OCI-LY3 (cell line): Measurements from ENCODE around the gene IGF2BP3.
"Not testable (repeated sequence)": the region's sequence is repeated elsewhere in the genome, so short reads cannot be mapped to it uniquely, and the experiment has no call there.

ENCODE experiments used
- H2AFZ ChIP-seq: fragments of 200-600, 300-600 bp; shearing (Covaris generic); 2 replicates; pipeline ENCODE4 v1.6.0; 2014; ENCODE audit warnings: antibody characterized with exemption, low read depth, low read length
- H3K27ac ChIP-seq: fragments of 200-600, 300-600 bp; sonication (generic); 2 replicates; pipeline ENCODE4 v1.5.1; 2014; ENCODE audit warnings: mild to moderate bottlenecking, low read length, moderate library complexity, mixed read lengths
- H3K27me3 ChIP-seq: fragments of 200-600, 300-600 bp; sonication (generic); 2 replicates; pipeline ENCODE4 v1.6.1; 2014; ENCODE audit warnings: low read depth, low read length, mixed read lengths
- H3K36me3 ChIP-seq: fragments of 200-600, 300-600 bp; sonication (generic); replicated peaks from 2 replicates; pipeline ENCODE3; 2014; ENCODE audit warnings: low read depth, low read length, mixed read lengths
- H3K4me1 ChIP-seq: fragments of 300-600, 200-600 bp; sonication (generic); 2 replicates; pipeline ENCODE4 v1.6.1; 2014; ENCODE audit warnings: low read length, mixed read lengths
- H3K4me2 ChIP-seq: fragments of 200-600, 300-600 bp; sonication (generic); 2 replicates; pipeline ENCODE4 v1.6.1; 2014; ENCODE audit warnings: low read length, mixed read lengths
- H3K4me3 ChIP-seq: fragments of 300-600, 200-600 bp; sonication (generic); 2 replicates; pipeline ENCODE4 v1.5.1; 2014; ENCODE audit warnings: antibody characterized with exemption, mild to moderate bottlenecking, low read length, moderate library complexity
- H3K79me2 ChIP-seq: fragments of 300-600, 200-600 bp; shearing (Covaris generic); 2 replicates; pipeline ENCODE4 v1.6.1; 2014; ENCODE audit warnings: mild to moderate bottlenecking, low read length, mixed read lengths
- H3K9ac ChIP-seq: fragments of 300-600, 200-600 bp; shearing (Covaris generic); 2 replicates; pipeline ENCODE4 v1.6.0; 2014; ENCODE audit warnings: mild to moderate bottlenecking, low read length, moderate library complexity
- H3K9me3 ChIP-seq: fragments of 200-600, 300-600 bp; shearing (Covaris generic); 2 replicates; pipeline ENCODE4 v1.6.1; 2014; ENCODE audit warnings: low read length, mixed read lengths; ENCODE audit not compliant: insufficient read depth
- H4K20me1 ChIP-seq: fragments of 200-600, 300-600 bp; sonication (generic); 2 replicates; pipeline ENCODE4 v1.6.1; 2016; ENCODE audit warnings: low read length, mixed read lengths; ENCODE audit not compliant: insufficient read depth
- EZH2phosphoT487 ChIP-seq: fragments of 200-600 bp; shearing (Covaris generic); IDR thresholded peaks from 2 replicates; pipeline ENCODE4 v1.6.1; 2018; ENCODE audit warnings: antibody characterized with exemption, mixed run types, low read depth
- TF ChIP-seq, protein P1 (sequence below): fragments of 200-600, 300-600 bp; sonication (generic); IDR thresholded peaks from 2 replicates; pipeline ENCODE4 v1.5.1; 2014; ENCODE audit warnings: antibody characterized with exemption, low read length, low read depth

The IGF2BP3 gene

DNA sequence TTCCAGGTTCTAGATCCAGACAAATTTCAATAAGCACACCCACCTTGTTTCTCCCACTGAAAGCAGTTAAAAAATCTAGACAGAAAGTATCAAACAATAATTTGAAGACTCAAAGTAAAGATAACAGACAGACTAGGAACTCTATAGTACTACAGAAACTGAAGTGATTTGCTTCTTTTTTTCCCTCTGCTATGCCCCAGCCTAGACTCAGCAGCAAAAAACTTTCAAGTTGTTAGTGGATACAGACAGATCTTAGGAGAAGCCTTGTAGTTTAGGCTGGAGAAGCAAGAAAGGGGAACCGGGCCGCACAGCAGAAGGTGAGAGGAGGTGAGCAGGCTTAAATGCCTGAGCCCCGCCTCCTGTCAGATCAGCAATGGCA lies 65.1 kb downstream of the IGF2BP3 start:
- H3K9ac ChIP-seq = no peak overlapping the region
- H3K79me2 ChIP-seq = peaks cover 60% of the 10 kb centered on the region
- H3K4me1 ChIP-seq = peaks cover 22% of the 10 kb centered on the region
- no peaks in the 10 kb centered on the region for H3K9me3 ChIP-seq
- H4K20me1 ChIP-seq = peaks cover 16% of the 10 kb centered on the region; the same call in 1 of the 2 replicates
- no peak for TF ChIP-seq EZH2phosphoT487
- TF ChIP-seq, protein P1, sequence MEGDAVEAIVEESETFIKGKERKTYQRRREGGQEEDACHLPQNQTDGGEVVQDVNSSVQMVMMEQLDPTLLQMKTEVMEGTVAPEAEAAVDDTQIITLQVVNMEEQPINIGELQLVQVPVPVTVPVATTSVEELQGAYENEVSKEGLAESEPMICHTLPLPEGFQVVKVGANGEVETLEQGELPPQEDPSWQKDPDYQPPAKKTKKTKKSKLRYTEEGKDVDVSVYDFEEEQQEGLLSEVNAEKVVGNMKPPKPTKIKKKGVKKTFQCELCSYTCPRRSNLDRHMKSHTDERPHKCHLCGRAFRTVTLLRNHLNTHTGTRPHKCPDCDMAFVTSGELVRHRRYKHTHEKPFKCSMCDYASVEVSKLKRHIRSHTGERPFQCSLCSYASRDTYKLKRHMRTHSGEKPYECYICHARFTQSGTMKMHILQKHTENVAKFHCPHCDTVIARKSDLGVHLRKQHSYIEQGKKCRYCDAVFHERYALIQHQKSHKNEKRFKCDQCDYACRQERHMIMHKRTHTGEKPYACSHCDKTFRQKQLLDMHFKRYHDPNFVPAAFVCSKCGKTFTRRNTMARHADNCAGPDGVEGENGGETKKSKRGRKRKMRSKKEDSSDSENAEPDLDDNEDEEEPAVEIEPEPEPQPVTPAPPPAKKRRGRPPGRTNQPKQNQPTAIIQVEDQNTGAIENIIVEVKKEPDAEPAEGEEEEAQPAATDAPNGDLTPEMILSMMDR = no peak
- no peak overlapping the region for H3K4me2 ChIP-seq
- H3K27ac ChIP-seq = no peak overlapping the region
- H2AFZ ChIP-seq = no peak overlapping the region
- no peak overlapping the region for H3K4me3 ChIP-seq
- no peaks in the 10 kb centered on the region for H3K27me3 ChIP-seq
- peaks cover 55% of the 10 kb centered on the region for H3K36me3 ChIP-seq

DNA sequence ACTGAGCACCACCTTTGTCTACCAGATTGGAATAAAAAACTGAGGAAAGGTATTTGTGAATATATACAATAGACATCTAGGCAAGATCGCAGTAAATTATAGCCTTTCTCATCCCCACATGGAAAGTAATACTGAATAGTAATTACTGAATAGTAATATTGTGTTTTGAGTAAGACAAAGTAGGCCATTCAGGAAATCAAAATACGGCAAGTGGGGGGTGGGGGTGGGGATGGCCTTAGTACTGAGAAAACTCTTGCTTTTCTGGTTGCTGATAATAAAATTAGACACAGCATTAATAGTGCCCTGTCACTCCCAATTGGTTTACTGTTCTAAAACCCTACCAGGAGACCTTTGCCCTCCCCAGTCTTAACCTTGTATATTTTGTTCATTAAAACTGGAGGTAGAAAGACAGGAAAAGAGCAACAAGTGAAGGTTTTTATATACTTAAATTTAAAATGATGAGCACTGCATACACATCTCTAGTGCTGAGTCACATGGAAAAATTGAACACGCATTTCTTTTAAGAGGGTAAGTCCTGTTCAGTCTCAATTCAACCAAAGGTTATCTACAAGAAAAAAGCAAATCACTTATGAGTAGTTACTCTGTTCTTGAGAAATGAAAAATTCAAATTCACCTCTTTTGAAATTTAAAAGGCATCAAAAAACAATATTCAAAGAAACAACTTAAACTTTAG lies 65.6 kb downstream of the IGF2BP3 start:
- H3K4me1 ChIP-seq = peaks cover 17% of the 10 kb centered on the region

DNA sequence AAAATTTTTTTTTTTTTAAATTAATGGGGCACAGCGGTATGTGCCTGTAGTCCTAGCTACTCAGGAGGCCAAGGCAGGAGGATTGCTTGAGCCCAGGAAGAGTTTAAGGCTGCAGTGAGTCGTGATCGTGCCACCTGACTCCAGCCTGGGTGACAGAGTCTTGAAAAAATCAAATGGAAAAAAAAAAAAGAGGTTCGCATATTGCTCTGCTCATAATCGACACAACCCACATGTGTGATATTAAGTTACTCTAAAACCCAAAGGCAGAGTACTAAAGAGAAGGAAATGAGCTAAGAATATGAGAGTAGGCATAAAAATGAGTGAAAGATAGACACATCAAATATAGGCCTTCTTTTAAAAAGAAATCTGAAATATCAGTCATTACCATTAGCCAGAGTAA lies 66.3 kb downstream of the IGF2BP3 start:
- no peak overlapping the region for H3K9ac ChIP-seq
- no peaks in the 10 kb centered on the region for H3K9me3 ChIP-seq
- H3K79me2 ChIP-seq = peaks cover 52% of the 10 kb centered on the region
- H3K4me2 ChIP-seq = no peak overlapping the region
- H3K36me3 ChIP-seq = peaks cover 55% of the 10 kb centered on the region
- no peak overlapping the region for H3K27ac ChIP-seq
- no peak overlapping the region for H2AFZ ChIP-seq
- TF ChIP-seq EZH2phosphoT487 = no peak
- TF ChIP-seq, protein P1 = no peak
- peaks cover 16% of the 10 kb centered on the region; the same call in 1 of the 2 replicates for H4K20me1 ChIP-seq
- peaks cover 13% of the 10 kb centered on the region for H3K4me1 ChIP-seq
- no peaks in the 10 kb centered on the region for H3K27me3 ChIP-seq
- H3K4me3 ChIP-seq = no peak overlapping the region

More for the DNA sequence above, 65.6 kb downstream of the IGF2BP3 start:
- no peak overlapping the region for H3K9ac ChIP-seq
- H3K36me3 ChIP-seq = peaks cover 61% of the 10 kb centered on the region
- H3K4me3 ChIP-seq = no peak overlapping the region
- H3K27me3 ChIP-seq = no peaks in the 10 kb centered on the region
- H3K27ac ChIP-seq = no peak overlapping the region
- no peaks in the 10 kb centered on the region for H3K9me3 ChIP-seq
- no peak overlapping the region for H2AFZ ChIP-seq
- TF ChIP-seq, protein P1 = no peak
- no peak for TF ChIP-seq EZH2phosphoT487
- no peak overlapping the region for H3K4me2 ChIP-seq
- peaks cover 59% of the 10 kb centered on the region for H3K79me2 ChIP-seq
- peaks cover 16% of the 10 kb centered on the region; the same call in 1 of the 2 replicates for H4K20me1 ChIP-seq

DNA sequence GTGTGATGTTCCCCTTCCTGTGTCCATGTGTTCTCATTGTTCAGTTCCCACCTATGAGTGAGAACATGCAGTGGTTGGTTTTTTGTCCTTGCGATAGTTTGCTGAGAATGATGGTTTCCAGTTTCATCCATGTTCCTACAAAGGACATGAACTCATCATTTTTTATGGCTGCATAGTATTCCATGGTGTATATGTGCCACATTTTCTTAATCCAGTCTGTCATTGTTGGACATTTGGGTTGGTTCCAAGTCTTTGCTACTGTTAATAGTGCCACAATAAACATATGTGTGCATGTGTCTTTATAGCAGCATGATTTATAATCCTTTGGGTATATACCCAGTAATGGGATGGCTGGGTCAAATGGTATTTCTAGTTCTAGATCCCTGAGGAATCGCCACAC lies 72.2 kb downstream of the IGF2BP3 start:
- not testable (repeated sequence) for H3K27ac ChIP-seq, H3K27me3 ChIP-seq, H3K9me3 ChIP-seq, H3K4me1 ChIP-seq, H2AFZ ChIP-seq, H3K9ac ChIP-seq, H3K4me2 ChIP-seq, H3K4me3 ChIP-seq
- Histone ChIP-seq H4K20me1 (peaks cover 12% of the 10 kb centered on the region; the same call in 1 of the 2 replicates), H3K36me3 (peaks cover 32% of the 10 kb centered on the region), H3K79me2 (peaks cover 26% of the 10 kb centered on the region)
